ENCODE measurements around the gene ALDH7A1. TPM values are rescaled to one million over a fixed set of nuclear protein-coding genes. Genes with fewer than 3 reads are reported as not detected.

Gene ALDH7A1
- total and polyA plus RNA-seq, 10 donors = 8.0 to 18.3 (median 12.5) TPM

DNA sequence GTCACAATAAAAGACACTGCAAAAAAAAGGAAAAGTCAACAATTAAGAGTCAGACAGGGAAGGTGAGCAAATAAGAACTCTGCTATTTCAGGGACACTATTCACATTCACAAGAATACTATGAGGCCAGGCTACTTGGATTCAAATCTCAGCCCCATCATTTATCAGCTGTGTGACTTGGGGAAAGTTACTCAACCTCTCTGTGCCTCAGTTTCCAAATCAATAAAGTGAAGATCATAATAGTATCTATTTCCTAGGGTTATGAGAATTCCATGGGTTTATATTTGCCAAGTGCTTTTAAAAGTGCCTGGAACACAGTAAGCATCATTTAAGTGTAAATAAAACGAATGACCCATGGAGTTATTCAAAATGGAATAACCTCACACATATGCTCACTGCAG, 56.4 kb downstream of the ALDH7A1 start:
- TF ChIP-seq POLR2A (IDR thresholded peaks at IDR 0.05) (no peak), POLR2AphosphoS5 (IDR thresholded peaks at IDR 0.05) (no peak)
- TF ChIP-seq, protein P1, sequence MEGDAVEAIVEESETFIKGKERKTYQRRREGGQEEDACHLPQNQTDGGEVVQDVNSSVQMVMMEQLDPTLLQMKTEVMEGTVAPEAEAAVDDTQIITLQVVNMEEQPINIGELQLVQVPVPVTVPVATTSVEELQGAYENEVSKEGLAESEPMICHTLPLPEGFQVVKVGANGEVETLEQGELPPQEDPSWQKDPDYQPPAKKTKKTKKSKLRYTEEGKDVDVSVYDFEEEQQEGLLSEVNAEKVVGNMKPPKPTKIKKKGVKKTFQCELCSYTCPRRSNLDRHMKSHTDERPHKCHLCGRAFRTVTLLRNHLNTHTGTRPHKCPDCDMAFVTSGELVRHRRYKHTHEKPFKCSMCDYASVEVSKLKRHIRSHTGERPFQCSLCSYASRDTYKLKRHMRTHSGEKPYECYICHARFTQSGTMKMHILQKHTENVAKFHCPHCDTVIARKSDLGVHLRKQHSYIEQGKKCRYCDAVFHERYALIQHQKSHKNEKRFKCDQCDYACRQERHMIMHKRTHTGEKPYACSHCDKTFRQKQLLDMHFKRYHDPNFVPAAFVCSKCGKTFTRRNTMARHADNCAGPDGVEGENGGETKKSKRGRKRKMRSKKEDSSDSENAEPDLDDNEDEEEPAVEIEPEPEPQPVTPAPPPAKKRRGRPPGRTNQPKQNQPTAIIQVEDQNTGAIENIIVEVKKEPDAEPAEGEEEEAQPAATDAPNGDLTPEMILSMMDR (IDR thresholded peaks at IDR 0.05 in 8 of 11, conservative IDR thresholded peaks at IDR 0.05 in 3 of 11) = no peak
- intact Hi-C loops (cut with DNase I; ENCODE audit: low total_unique reads) = loop anchor here (5.0 kb wide), 1 partner anchor 186 kb away; no protein-coding TSS in a partner anchor

DNA sequence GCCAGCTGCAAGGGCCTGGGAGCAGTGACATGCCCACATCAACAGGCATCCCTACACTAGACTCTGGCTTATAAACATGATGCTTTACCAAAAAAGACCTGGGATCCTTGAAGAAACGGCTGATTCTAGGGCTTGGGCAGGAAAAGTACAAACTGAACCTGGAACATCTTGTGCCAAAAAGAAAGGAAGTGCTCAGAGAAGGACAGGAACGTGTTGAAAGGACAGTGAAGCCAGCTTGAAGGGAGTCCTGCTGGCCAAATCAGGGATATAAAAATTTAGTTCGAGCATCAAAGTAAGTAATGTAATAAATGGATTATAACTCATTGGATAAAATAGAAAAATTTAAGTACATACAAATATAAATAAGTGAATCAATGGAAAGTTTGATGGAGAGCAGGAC, 58.1 kb downstream of the ALDH7A1 start:
- no peaks in the 10 kb centered on the region for H3K9me3 ChIP-seq
- no peak for DNase-seq
- H3K4me3 ChIP-seq = no peak overlapping the region
- intact Hi-C loops (cut with DNase I; ENCODE audit: low total_unique reads) = loop anchor here (5.0 kb wide), 1 partner anchor 185 kb away; no protein-coding TSS in a partner anchor
- no peak overlapping the region for H3K27ac ChIP-seq
- WGBS, 5 donors = 42 to 68% (median 51%) methylated on average over 3 of the region's 3 CpGs
- no peak for TF ChIP-seq POLR2AphosphoS5 (IDR thresholded peaks at IDR 0.05)
- TF ChIP-seq POLR2A (IDR thresholded peaks at IDR 0.05) = no peak
- TF ChIP-seq, protein P1 (IDR thresholded peaks at IDR 0.05 in 8 of 11, conservative IDR thresholded peaks at IDR 0.05 in 3 of 11) = no peak
- H3K4me1 ChIP-seq = peaks cover 0 to 7% (median 2%) of the 10 kb centered on the region in 6 donors
- no peaks in the 10 kb centered on the region for H3K36me3 ChIP-seq
- no peaks in the 10 kb centered on the region for H3K27me3 ChIP-seq (replicated peaks in 1 of 7)

More for the DNA sequence above, 56.4 kb downstream of the ALDH7A1 start:
- H3K4me3 ChIP-seq = no peak overlapping the region
- H3K9me3 ChIP-seq = no peaks in the 10 kb centered on the region
- H3K27ac ChIP-seq = no peak overlapping the region
- DNase-seq = no peak
- no peaks in the 10 kb centered on the region for H3K36me3 ChIP-seq
- no peaks in the 10 kb centered on the region for H3K27me3 ChIP-seq (replicated peaks in 1 of 7)
- H3K4me1 ChIP-seq = peaks cover 0 to 7% (median 2%) of the 10 kb centered on the region in 6 donors
- 44 to 79% (median 64%) methylated on average over 1 of the region's 1 CpG for WGBS, 5 donors

- intact Hi-C loops (cut with DNase I; ENCODE audit: low total_unique reads) = loop anchor here (5.0 kb wide), 1 partner anchor 184 kb away; no protein-coding TSS in a partner anchor
- WGBS, 5 donors = 86 to 94% (median 93%) methylated on average over 4 of the region's 4 CpGs
- H3K9me3 ChIP-seq = no peaks in the 10 kb centered on the region
- peaks cover 0 to 7% (median 2%) of the 10 kb centered on the region in 6 donors for H3K4me1 ChIP-seq
- DNase-seq = no peak
- no peak overlapping the region for H3K27ac ChIP-seq
- TF ChIP-seq POLR2A (IDR thresholded peaks at IDR 0.05) (no peak), POLR2AphosphoS5 (IDR thresholded peaks at IDR 0.05) (no peak)
- TF ChIP-seq, protein P1 (IDR thresholded peaks at IDR 0.05 in 8 of 11, conservative IDR thresholded peaks at IDR 0.05 in 3 of 11) = no peak
- no peak overlapping the region for H3K4me3 ChIP-seq
- H3K36me3 ChIP-seq = no peaks in the 10 kb centered on the region
- no peaks in the 10 kb centered on the region for H3K27me3 ChIP-seq (replicated peaks in 1 of 7)
These were observed 59.0 kb downstream of the ALDH7A1 start for GRCh38 chr5:126535856-126536545.

- intact Hi-C loops (cut with DNase I; ENCODE audit: low total_unique reads) = no loop called here
- DNase-seq = no peak
- Histone ChIP-seq H3K4me1 (peaks cover 0 to 7% (median 2%) of the 10 kb centered on the region in 6 donors), H3K36me3 (no peaks in the 10 kb centered on the region), H3K4me3 (no peak overlapping the region), H3K27ac (no peak overlapping the region), H3K27me3 (replicated peaks in 1 of 7) (no peaks in the 10 kb centered on the region), H3K9me3 (no peaks in the 10 kb centered on the region)
- TF ChIP-seq POLR2A (IDR thresholded peaks at IDR 0.05) (no peak), POLR2AphosphoS5 (IDR thresholded peaks at IDR 0.05) (no peak)
- TF ChIP-seq, protein P1 (IDR thresholded peaks at IDR 0.05 in 8 of 11, conservative IDR thresholded peaks at IDR 0.05 in 3 of 11) = no peak
- 93 to 100% (median 100%) methylated on average over 1 of the region's 1 CpG for WGBS, 5 donors
These were observed 60.5 kb downstream of the ALDH7A1 start for GRCh38 chr5:126534553-126534952.

All from spleen (tissue), 11 donors.